ENCODE results near the gene GPR65.

DNA sequence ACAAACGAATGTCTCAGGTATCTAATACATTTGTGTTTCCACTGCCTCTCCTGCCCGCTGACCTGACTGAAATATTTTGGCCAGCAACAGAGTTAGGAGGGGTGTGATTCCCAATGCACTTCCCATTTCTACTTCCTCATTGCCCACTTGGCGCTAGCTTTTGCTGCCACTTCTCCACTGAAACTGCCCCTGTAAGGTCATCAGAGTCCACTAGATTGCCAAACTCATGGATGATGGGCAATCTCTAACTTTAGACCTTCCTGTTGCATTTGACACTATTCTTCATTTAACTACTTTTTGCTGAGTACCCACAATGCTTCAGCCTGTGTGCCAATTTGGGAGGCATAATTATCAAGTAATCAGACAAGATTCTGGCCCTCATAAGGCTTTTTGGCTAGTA is 40.8 kb downstream of the GPR65 start:
- no peak for TF ChIP-seq POLR2AphosphoS5 (IDR thresholded peaks at IDR 0.05; ENCODE audit: low read depth)
- TF ChIP-seq, protein P1, sequence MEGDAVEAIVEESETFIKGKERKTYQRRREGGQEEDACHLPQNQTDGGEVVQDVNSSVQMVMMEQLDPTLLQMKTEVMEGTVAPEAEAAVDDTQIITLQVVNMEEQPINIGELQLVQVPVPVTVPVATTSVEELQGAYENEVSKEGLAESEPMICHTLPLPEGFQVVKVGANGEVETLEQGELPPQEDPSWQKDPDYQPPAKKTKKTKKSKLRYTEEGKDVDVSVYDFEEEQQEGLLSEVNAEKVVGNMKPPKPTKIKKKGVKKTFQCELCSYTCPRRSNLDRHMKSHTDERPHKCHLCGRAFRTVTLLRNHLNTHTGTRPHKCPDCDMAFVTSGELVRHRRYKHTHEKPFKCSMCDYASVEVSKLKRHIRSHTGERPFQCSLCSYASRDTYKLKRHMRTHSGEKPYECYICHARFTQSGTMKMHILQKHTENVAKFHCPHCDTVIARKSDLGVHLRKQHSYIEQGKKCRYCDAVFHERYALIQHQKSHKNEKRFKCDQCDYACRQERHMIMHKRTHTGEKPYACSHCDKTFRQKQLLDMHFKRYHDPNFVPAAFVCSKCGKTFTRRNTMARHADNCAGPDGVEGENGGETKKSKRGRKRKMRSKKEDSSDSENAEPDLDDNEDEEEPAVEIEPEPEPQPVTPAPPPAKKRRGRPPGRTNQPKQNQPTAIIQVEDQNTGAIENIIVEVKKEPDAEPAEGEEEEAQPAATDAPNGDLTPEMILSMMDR (IDR thresholded peaks at IDR 0.05; ENCODE audit: insufficient read depth, low read length), result no peak
- TF ChIP-seq SPI1 (IDR thresholded peaks at IDR 0.05; ENCODE audit: borderline replicate concordance, low read depth), result peak; percentile 85
- TF ChIP-seq, protein P2, sequence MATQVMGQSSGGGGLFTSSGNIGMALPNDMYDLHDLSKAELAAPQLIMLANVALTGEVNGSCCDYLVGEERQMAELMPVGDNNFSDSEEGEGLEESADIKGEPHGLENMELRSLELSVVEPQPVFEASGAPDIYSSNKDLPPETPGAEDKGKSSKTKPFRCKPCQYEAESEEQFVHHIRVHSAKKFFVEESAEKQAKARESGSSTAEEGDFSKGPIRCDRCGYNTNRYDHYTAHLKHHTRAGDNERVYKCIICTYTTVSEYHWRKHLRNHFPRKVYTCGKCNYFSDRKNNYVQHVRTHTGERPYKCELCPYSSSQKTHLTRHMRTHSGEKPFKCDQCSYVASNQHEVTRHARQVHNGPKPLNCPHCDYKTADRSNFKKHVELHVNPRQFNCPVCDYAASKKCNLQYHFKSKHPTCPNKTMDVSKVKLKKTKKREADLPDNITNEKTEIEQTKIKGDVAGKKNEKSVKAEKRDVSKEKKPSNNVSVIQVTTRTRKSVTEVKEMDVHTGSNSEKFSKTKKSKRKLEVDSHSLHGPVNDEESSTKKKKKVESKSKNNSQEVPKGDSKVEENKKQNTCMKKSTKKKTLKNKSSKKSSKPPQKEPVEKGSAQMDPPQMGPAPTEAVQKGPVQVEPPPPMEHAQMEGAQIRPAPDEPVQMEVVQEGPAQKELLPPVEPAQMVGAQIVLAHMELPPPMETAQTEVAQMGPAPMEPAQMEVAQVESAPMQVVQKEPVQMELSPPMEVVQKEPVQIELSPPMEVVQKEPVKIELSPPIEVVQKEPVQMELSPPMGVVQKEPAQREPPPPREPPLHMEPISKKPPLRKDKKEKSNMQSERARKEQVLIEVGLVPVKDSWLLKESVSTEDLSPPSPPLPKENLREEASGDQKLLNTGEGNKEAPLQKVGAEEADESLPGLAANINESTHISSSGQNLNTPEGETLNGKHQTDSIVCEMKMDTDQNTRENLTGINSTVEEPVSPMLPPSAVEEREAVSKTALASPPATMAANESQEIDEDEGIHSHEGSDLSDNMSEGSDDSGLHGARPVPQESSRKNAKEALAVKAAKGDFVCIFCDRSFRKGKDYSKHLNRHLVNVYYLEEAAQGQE (IDR thresholded peaks at IDR 0.05; ENCODE audit: insufficient replicate concordance, low read depth), result no peak
- no peak for TF ChIP-seq GABPA (IDR thresholded peaks at IDR 0.05; ENCODE audit: low read depth)
